Fibroblast of skin of back (primary cell): ENCODE measurements around the gene LYPD6B.

ENCODE experiments used
- DNase-seq: peaks from one replicate; pipeline ENCODE4 v3.0.0-alpha.2; 2013

The LYPD6B gene

GRCh38 chr2:149012545-149012944, 26.0 kb upstream of the LYPD6B start:
- no peak for DNase-seq

- no peak for DNase-seq
Measured at GRCh38 chr2:149015501-149015900, 23.0 kb upstream of the LYPD6B start.

GRCh38 chr2:149015926-149016563, 22.5 kb upstream of the LYPD6B start:
- no peak for DNase-seq

- peak; percentile 72 for DNase-seq
Measured at GRCh38 chr2:149017116-149017985, 21.1 kb upstream of the LYPD6B start.

DNA sequence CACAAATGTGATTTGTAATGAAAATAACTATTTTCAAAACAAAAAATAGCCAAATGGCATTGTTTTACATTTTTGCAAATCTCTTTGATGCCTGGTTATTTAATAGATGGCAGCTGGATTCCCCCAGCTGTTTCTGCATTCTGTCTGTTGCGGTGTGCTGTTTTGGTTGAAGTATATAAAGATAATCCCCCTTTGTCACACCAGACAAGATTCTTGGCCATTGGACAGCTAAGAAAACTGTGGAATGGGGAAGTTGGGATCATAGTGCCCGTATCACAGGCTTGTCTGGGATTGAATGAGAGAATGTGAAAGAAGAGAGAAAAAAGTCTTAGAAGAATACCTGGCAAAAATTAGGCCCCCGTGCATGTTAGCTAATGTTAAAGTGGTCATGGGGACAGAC, 19.5 kb upstream of the LYPD6B start:
- DNase-seq, result no peak

DNA sequence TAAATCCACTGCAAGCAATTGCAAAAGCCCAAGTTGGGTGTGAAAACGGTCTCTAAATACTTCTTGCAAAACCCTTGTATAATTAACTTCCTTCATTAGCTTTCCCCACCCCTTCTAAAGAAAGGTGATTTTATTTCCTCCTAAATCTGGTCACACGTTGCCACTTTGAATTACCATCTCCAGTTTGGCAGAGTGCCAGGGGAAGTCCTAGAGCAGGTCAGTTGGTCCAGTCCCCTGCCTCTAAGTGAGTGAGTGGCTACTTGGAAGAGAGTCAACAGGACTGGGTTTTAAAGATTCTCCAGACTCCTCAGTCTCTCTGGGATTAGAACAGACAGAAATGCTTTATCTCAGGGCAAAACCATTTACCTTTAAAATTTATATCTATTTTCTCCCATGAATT, 18.7 kb upstream of the LYPD6B start:
- no peak for DNase-seq

DNA sequence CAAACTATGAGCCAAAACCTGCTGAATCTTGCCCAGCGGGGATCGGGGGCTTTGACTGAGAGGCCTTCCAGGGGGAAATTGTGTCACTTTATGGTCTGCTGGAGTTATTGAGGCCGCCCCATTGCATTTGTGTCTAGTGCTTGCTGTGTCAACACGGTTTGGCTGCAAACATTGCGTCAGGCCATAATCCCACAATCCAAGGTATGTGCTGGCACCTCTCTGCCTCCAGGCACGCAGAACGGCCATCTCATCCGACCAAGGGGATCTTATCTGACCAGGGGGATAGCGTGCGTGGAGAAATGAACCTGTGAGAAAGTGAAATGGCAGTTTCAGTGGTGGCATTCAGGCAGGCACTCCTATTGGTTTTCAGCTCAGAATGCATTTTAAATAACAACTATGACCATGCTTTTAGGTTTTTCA, 18.1 kb upstream of the LYPD6B start:
- DNase-seq, result no peak

DNA sequence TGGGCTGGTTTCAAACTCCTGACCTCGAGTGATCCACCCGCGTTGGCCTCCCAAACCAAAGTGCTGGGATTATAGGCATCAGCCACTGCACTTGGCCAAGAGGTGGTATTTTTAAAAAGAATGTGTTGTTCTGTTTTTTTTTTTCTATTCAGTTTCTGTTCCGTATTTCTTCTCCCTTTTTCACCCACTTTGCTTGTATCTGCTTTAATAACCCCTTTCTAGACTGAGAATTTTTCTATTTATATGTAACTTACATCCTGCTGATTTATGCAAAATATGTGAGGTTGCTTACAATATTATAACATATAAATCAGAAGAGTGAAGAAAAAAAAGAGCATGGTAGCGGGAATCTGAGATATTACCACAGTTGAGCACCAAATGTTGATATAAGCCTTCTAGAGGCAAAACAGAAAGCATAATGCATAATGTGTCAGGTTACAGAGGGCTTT, 17.2 kb upstream of the LYPD6B start:
- no peak for DNase-seq

DNA sequence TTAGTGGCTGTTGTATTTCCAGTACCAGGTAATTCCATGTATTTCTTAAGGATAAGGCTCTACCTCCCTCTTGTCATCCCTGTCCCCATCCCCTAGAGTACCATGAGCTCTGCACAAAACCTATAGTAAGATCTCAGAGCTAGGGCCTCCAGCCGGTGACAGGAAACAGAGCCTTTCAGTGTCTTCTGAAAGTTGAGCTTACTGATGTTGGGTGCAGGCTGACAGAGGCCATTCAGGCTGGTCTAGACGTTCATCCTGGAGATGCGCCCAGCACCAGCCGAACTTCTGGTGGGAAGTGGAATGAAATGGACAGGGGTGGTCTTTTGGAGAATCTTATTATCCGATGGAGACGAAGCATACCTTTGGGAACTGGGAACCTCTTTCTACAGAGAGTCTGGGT, 16.7 kb upstream of the LYPD6B start:
- DNase-seq, result no peak

- DNase-seq, result no peak
Measured at GRCh38 chr2:149023091-149023490, 15.4 kb upstream of the LYPD6B start.

GRCh38 chr2:149027590-149028250, 10.8 kb upstream of the LYPD6B start:
- no peak for DNase-seq

DNA sequence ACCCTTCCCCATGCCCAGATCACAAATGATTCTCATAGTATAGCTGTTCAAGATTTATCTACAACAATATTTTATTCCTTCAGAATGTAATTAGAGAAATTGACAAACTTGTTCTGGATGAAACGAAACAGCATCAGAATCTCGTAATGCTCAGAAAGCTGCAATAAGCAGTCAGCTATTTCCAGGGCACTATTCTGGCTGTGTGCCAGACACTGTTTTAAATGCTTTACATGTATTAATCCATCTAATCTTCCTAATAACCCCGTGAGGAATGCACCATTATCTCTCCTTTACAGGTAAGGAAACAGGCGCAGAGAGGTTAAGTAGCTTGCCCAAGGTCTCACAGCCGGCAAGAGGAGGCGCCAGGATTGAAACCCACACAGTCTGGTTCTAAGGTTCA, 10.1 kb upstream of the LYPD6B start:
- DNase-seq, result no peak

- DNase-seq, result no peak
Measured at GRCh38 chr2:149028891-149029290, 9.6 kb upstream of the LYPD6B start.

GRCh38 chr2:149029307-149029965, 9.1 kb upstream of the LYPD6B start:
- DNase-seq, result no peak

GRCh38 chr2:149031396-149031795, 7.1 kb upstream of the LYPD6B start:
- no peak for DNase-seq

DNA sequence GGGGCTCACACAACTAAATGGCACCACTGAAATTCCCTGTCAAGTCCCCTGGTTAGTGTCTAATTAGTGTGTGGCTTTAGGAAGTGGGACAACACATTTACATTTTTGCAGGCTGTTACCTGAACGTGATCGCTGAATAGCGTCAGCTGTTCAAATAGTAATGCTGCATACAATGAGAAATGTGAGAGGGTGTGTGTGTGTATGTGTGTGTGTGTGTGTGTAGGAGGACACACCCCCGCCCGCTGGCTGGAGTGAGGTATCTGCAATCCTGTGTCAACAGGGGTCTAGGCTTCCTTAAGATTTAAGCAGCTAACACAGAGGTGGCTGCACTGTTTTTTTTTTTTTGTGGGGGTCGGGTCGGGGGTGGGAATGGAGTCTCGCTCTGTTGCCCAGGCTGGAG, 4.8 kb upstream of the LYPD6B start:
- DNase-seq, result no peak

DNA sequence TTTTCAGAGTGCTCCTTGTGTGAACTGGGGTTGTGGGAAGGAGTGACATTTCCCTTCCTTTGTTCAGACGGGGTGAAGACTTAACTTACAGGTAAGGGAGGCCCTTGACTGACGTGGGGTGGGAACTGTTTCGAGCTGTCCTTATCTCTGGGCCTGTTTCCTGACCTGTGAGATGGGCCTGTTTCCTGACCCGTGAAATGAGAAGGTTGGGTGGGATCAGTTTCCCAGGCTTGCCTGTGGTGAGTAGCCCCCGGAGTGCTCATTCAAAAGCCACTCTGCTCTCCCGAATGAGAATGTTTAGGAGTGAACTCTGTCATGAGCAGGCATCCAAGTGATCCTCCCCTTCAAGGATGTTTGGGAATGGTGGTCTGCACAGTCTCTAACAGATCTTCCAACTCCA, 4.1 kb upstream of the LYPD6B start:
- no peak for DNase-seq

GRCh38 chr2:149036507-149037293, 1.8 kb upstream of the LYPD6B start:
- no peak for DNase-seq

GRCh38 chr2:149037851-149038250, 648 bp upstream of the LYPD6B start:
- DNase-seq, result no peak

DNA sequence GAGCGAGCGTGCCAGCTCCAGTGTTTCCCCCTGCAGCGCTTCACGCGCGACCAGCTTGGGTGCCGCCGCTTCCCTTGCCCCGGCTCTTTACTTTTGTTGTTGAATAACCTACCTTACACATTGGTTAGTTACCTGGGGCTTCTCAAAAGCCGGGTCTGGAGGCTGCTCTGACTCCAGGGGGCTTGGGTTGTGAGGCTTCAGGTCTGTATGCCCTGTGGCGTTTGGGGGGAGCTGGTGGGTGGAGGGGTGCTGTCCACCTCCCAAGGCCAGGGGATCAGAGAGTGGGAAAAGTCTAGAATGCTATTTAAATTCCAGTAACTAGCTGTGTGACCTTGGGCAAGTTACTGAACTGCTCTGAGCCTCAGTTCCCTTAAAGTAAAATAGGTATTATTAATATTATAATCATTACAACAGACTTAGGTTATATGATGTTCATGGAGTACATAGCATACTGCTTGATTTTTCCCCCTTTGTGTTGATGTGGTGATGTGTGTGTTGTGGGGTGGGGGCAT, 770 bp downstream of the LYPD6B start:
- no peak for DNase-seq

GRCh38 chr2:149040451-149040850, 2.0 kb downstream of the LYPD6B start:
- DNase-seq, result peak; percentile 15

DNA sequence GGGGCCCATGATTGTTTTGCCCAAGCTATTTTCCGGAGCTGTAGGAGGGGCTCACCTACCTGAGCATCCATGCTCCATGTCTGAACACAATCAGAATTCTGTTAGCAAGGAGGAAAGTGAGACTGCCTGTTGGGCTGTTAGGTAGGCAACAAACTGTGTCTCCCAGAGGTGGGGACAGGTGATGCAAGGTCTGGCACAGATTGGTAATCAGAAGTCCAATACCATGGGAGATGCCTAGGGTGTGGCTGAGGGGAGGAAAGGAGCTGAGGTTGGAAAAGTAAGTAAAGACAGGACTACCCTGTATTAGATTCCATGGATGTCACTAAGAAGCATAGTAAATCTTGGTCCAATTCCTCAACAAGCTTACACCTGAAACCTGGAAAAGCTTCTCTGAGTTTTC, 3.0 kb downstream of the LYPD6B start:
- no peak for DNase-seq
